ENCODE results near the gene JPT1. TPM values are rescaled to one million over a fixed set of nuclear protein-coding genes. Genes with fewer than 3 reads are reported as not detected.

Gene JPT1
- total RNA-seq, 1 donor = 189 TPM

DNA sequence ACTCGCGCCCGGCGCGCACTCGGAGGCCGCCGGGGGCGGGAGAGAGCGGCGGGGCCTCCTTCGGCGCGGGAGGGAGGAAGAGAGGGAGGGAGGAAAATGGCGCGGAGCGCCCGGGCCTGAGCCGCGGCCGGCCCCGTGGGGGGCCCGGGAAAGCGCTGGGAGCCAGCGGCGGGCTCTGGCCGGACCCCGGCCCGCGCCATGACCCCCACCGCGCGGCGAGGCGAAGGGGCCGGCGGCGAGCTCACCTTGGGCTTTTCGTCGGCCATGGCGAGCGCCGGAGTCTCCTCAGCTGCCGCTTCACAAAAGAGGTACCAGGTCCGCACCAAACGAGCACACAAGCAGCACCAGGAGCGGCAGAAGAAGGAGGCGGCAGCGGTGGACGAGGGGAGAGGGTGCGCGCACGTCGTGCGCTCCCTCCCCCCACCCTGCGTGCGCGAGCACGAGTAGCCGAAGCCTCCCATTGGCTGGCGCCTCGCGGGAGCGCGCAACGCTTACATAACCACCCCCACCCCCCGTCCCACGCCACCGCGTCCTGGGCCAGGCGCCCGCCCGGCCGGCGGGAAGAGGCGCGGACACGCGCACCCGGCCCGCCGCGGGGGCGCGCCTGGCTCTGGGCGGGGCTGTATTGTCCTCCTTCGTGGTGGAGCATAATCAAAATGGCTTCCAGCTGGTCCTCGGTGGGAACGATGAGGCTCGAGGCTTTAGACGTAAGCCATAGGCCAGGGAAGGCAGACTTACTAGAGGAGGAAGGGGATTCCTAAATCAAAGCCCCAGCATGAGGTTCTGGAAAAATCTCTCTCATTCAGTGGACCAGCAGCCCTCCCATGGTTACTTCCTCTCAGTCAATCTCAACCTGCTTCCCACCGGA lies 28.5 kb upstream of the JPT1 start, which contains the start of gene SUMO2:
Gene SUMO2 (minus strand): TSS at position 391 of the 868 bp plus-strand sequence. CDS start 125 bp downstream, at position 266.
- peak within 1 kb of the TSS; percentile 98 for H3K4me3 ChIP-seq (ENCODE audit: low read depth, low read length)
- DNase-seq (ENCODE audit: low read depth) = peak; percentile 96
- TF ChIP-seq, protein P1, sequence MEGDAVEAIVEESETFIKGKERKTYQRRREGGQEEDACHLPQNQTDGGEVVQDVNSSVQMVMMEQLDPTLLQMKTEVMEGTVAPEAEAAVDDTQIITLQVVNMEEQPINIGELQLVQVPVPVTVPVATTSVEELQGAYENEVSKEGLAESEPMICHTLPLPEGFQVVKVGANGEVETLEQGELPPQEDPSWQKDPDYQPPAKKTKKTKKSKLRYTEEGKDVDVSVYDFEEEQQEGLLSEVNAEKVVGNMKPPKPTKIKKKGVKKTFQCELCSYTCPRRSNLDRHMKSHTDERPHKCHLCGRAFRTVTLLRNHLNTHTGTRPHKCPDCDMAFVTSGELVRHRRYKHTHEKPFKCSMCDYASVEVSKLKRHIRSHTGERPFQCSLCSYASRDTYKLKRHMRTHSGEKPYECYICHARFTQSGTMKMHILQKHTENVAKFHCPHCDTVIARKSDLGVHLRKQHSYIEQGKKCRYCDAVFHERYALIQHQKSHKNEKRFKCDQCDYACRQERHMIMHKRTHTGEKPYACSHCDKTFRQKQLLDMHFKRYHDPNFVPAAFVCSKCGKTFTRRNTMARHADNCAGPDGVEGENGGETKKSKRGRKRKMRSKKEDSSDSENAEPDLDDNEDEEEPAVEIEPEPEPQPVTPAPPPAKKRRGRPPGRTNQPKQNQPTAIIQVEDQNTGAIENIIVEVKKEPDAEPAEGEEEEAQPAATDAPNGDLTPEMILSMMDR (IDR thresholded peaks at IDR 0.05; ENCODE audit: insufficient read depth, low read depth, low read length) = peak; percentile 40

DNA sequence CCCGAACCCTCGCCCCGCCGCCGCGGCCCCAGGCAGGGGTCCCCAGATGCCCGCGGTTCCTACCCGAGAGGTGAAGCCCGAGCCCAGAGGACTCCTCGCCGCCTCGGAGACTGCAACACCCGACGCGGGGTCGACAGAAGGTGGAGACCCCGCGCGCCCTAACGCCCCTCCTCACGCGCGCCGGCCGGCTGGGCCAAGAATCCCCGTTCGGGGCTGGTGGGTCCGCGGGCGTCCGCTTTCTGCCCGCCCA lies 27.9 kb upstream of the JPT1 start:
- peak overlapping the region; percentile 98 for H3K4me3 ChIP-seq (ENCODE audit: low read depth, low read length)
- DNase-seq (ENCODE audit: low read depth) = no peak
- TF ChIP-seq, protein P1 (IDR thresholded peaks at IDR 0.05; ENCODE audit: insufficient read depth, low read depth, low read length) = no peak

DNA sequence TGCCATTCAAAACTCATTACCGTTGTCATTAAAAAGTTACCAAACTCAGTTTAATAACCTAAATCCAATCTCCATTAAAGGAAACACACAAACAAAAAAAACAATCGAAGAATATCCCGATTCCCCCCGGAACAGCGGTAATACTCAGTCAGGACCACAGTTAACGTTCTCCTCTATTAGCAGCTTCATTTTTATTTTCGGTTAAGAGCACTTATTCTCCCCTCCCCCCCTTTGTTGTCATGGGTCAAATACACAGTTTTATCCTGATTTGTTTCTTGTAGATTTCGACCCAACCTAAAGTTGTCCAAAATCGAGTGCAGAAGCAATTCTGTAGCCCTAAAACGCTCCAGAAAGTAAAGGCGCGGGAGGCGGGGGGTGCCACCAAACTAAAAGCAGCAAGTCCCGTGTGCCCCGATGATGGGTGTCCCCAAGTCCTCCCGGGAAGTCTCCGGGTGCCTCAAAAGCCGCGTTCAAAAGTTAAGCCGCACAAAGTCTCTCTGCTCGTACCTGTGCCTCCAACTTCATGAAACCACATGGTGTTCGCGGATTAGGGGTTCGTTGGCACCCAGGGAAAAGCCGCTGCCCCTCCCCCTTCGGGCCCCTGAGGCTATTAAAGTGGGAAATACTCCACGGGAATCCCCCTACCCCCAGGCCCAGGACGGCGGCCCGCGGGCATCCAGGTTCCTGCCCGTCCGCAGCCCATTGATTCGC lies 27.5 kb upstream of the JPT1 start:
- TF ChIP-seq, protein P1 (IDR thresholded peaks at IDR 0.05; ENCODE audit: insufficient read depth, low read depth, low read length) = no peak
- peak; percentile 21 for DNase-seq (ENCODE audit: low read depth)
- H3K4me3 ChIP-seq (ENCODE audit: low read depth, low read length) = peak overlapping the region; percentile 98

DNA sequence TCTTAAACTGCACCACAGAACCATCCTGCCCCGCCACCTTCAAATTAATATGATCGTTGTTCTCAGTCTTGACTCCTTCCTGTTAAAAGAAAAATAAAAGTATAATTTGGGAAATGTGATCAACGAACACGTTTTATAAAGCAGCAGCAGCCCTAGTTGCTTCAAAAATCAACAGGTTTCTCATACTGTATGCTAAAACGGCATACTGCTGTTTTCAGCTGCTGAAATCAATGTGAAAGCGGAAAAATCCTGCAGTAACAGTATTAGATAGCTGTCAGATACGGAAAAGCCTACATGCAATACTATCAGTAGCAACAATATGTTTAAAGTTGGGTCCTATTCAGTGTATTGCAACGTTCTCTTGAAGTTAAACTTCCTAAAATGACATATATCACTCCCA lies 26.8 kb upstream of the JPT1 start:
- TF ChIP-seq, protein P1 (IDR thresholded peaks at IDR 0.05; ENCODE audit: insufficient read depth, low read depth, low read length) = no peak
- DNase-seq (ENCODE audit: low read depth) = no peak
- H3K4me3 ChIP-seq (ENCODE audit: low read depth, low read length) = peak overlapping the region; percentile 98

DNA sequence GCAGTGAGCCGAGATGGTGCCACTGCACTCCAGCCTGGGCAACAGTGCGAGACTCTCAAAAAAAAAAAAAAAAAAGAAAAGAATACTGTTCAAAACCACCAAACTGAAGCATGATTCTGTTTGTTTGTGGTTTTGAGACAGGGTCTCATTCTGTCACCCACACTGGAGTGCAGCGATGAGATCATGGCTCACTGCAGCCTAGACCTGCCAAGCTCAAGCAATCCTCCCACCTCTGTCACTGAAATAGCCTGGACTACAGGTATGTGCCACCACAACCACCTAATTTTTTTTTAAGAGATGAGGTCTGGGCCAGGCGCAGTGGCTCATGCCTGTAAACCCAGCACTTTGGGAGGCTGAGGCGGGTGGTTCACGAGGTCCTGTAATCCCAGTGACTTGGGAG lies 24.1 kb upstream of the JPT1 start:
- no peak overlapping the region for H3K4me3 ChIP-seq (ENCODE audit: low read depth, low read length)
- TF ChIP-seq, protein P1 (IDR thresholded peaks at IDR 0.05; ENCODE audit: insufficient read depth, low read depth, low read length) = no peak
- DNase-seq (ENCODE audit: low read depth) = no peak

DNA sequence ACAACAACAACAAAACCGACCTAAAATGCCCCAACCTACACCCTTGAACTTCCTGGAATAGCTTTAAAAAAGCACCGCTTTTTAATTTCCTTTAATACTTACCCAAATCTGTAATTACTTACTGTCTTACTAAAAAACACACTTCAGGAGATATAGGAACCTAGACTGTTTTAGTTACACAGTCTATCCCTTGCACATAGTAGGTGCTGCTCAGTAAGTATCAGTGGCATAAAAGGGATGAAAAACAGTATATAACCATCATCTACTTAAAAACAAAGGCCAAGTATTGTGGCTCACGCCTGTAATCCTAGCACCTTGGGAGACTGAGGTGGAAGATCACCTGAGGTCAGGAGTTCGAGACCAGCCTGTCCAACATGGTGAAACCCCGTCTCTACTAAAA lies 22.3 kb upstream of the JPT1 start:
- H3K4me3 ChIP-seq (ENCODE audit: low read depth, low read length) = no peak overlapping the region
- TF ChIP-seq, protein P1 (IDR thresholded peaks at IDR 0.05; ENCODE audit: insufficient read depth, low read depth, low read length) = no peak

More for the DNA sequence above, 22.3 kb upstream of the JPT1 start:
- DNase-seq (ENCODE audit: low read depth) = no peak
